ENCODE data around the gene VDAC1. TPM values are rescaled to one million over a fixed set of nuclear protein-coding genes. Genes with fewer than 3 reads are reported as not detected.

VDAC1 gene
- total and polyA plus RNA-seq, 2 experiments from 2014 or later: 216 to 282 TPM

GRCh38 chr5:133969654-133970324 lies 35.0 kb downstream of the VDAC1 start:
- Histone ChIP-seq H3K4me1 (ENCODE audit: insufficient read depth) (peaks cover 22% of the 10 kb centered on the region), H3K27ac (peak overlapping the region; percentile 95), H3K4me3 (no peak overlapping the region), H3K4me2 (peak overlapping the region; percentile 83), H3K36me3 (replicated peaks; ENCODE audit: insufficient read depth, low read depth) (no peaks in the 10 kb centered on the region), H3K9me2 (replicated peaks; ENCODE audit: insufficient read depth) (no peaks in the 10 kb centered on the region), H3K9me3 (ENCODE audit: low read depth) (no peaks in the 10 kb centered on the region), H3K79me2 (peaks cover 35% of the 10 kb centered on the region), H2AFZ (peak overlapping the region; percentile 8), H3K27me3 (no peaks in the 10 kb centered on the region), H4K20me1 (ENCODE audit: insufficient read depth, poor library complexity, severe bottlenecking) (no peaks in the 10 kb centered on the region)
- WGBS (ENCODE audit: low lambda C conversion rate, missing lambda C conversion rate): 59% methylated on average over 7 of the region's 7 CpGs
- no peak for TF ChIP-seq EZH2phosphoT487 (IDR thresholded peaks at IDR 0.05; ENCODE audit: low read depth, severe bottlenecking, unreplicated experiment)
- no peak for TF ChIP-seq CTCF (IDR thresholded peaks at IDR 0.05; ENCODE audit: poor library complexity)
- TF ChIP-seq EZH2 (IDR thresholded peaks at IDR 0.05; ENCODE audit: borderline replicate concordance): no peak
- DNase-seq (ENCODE audit: low spot score): peak; percentile 60

GRCh38 chr5:133968204-133968980 lies 36.4 kb downstream of the VDAC1 start, which contains the start of gene C5orf15:
Gene C5orf15 (minus strand): TSS chr5:133968625. CDS start chr5:133968584, 41 bp downstream.
- H3K36me3 ChIP-seq (replicated peaks; ENCODE audit: insufficient read depth, low read depth): no peaks in the 10 kb centered on the region
- no peaks in the 10 kb centered on the region for H3K9me2 ChIP-seq (replicated peaks; ENCODE audit: insufficient read depth)
- peaks cover 22% of the 10 kb centered on the region for H3K4me1 ChIP-seq (ENCODE audit: insufficient read depth)
- TF ChIP-seq EZH2 (IDR thresholded peaks at IDR 0.05; ENCODE audit: borderline replicate concordance): no peak
- no peak for TF ChIP-seq EZH2phosphoT487 (IDR thresholded peaks at IDR 0.05; ENCODE audit: low read depth, severe bottlenecking, unreplicated experiment)
- TF ChIP-seq CTCF (IDR thresholded peaks at IDR 0.05; ENCODE audit: poor library complexity): no peak
- H3K9me3 ChIP-seq (ENCODE audit: low read depth): no peaks in the 10 kb centered on the region
- peak within 1 kb of the TSS; percentile 83 for H3K4me2 ChIP-seq
- H4K20me1 ChIP-seq (ENCODE audit: insufficient read depth, poor library complexity, severe bottlenecking): peaks cover 4% of the 10 kb centered on the region
- H3K27ac ChIP-seq: peak within 1 kb of the TSS; percentile 95
- under 1% methylated on average over 48 of the region's 48 CpGs for WGBS (ENCODE audit: low lambda C conversion rate, missing lambda C conversion rate)
- peak within 1 kb of the TSS; percentile 71 for H2AFZ ChIP-seq
- no peaks in the 10 kb centered on the region for H3K27me3 ChIP-seq
- DNase-seq (ENCODE audit: low spot score): peak; percentile 97
- peak within 1 kb of the TSS; percentile 76 for H3K4me3 ChIP-seq
- peaks cover 49% of the 10 kb centered on the region for H3K79me2 ChIP-seq

- H3K9me2 ChIP-seq (replicated peaks; ENCODE audit: insufficient read depth): no peaks in the 10 kb centered on the region
- peaks cover 55% of the 10 kb centered on the region for H3K79me2 ChIP-seq
- H3K4me1 ChIP-seq (ENCODE audit: insufficient read depth): peaks cover 22% of the 10 kb centered on the region
- H3K4me3 ChIP-seq: peak overlapping the region; percentile 76
- no peaks in the 10 kb centered on the region for H3K9me3 ChIP-seq (ENCODE audit: low read depth)
- peak overlapping the region; percentile 83 for H3K4me2 ChIP-seq
- peak overlapping the region; percentile 95 for H3K27ac ChIP-seq
- 10% methylated on average over 12 of the region's 12 CpGs for WGBS (ENCODE audit: low lambda C conversion rate, missing lambda C conversion rate)
- H3K27me3 ChIP-seq: no peaks in the 10 kb centered on the region
- H2AFZ ChIP-seq: peak overlapping the region; percentile 71
- DNase-seq (ENCODE audit: low spot score): peak; percentile 51
- H3K36me3 ChIP-seq (replicated peaks; ENCODE audit: insufficient read depth, low read depth): no peaks in the 10 kb centered on the region
- no peak for TF ChIP-seq EZH2 (IDR thresholded peaks at IDR 0.05; ENCODE audit: borderline replicate concordance)
- no peak for TF ChIP-seq EZH2phosphoT487 (IDR thresholded peaks at IDR 0.05; ENCODE audit: low read depth, severe bottlenecking, unreplicated experiment)
- no peak for TF ChIP-seq CTCF (IDR thresholded peaks at IDR 0.05; ENCODE audit: poor library complexity)
- H4K20me1 ChIP-seq (ENCODE audit: insufficient read depth, poor library complexity, severe bottlenecking): peaks cover 4% of the 10 kb centered on the region
Observed at GRCh38 chr5:133967698-133968203, 37.0 kb downstream of the VDAC1 start.
